Calu3 (cell line): ENCODE results near the gene KCNMB2. TPM values are rescaled to one million over a fixed set of nuclear protein-coding genes. Genes with fewer than 3 reads are reported as not detected.

Experiments
- BruUV-seq: library from RNA; stranded (reverse); fragments of 400-500 nt; replicated peaks from 2 replicates; lab custom pipeline; 2021; lab: Mats Ljungman, UMichigan
- CTCF ChIA-PET: fragments of 300-600 bp; sonication (Branson Sonifier 250); formaldehyde crosslinking; loops from one replicate; lab custom pipeline; 2022; ENCODE audit warnings: antibody characterized with exemption; lab: Charles Lee
- DNase-seq: peaks from one replicate; pipeline ENCODE4 v3.0.0; 2022
- H3K27ac Mint-ChIP-seq: one replicate; pipeline ENCODE4 v1.8.0; 2022; ENCODE audit warnings: mixed read lengths; ENCODE audit not compliant: unreplicated experiment
- H3K27me3 Mint-ChIP-seq: one replicate; pipeline ENCODE4 v1.8.0; 2022; ENCODE audit warnings: mixed read lengths; ENCODE audit not compliant: unreplicated experiment
- H3K36me3 Mint-ChIP-seq: one replicate; pipeline ENCODE4 v1.8.0; 2022; ENCODE audit warnings: mild to moderate bottlenecking, moderate library complexity, mixed read lengths; ENCODE audit not compliant: insufficient read depth, unreplicated experiment
- H3K4me1 Mint-ChIP-seq: one replicate; pipeline ENCODE4 v1.8.0; 2022; ENCODE audit warnings: mild to moderate bottlenecking, low read depth, mixed read lengths; ENCODE audit not compliant: unreplicated experiment
- H3K4me3 Mint-ChIP-seq: one replicate; pipeline ENCODE4 v1.8.0; 2022; ENCODE audit warnings: mild to moderate bottlenecking, low read depth, moderate library complexity, mixed read lengths; ENCODE audit not compliant: unreplicated experiment
- H3K9me3 Mint-ChIP-seq: one replicate; pipeline ENCODE4 v1.8.0; 2022; ENCODE audit warnings: low read depth, mixed read lengths; ENCODE audit not compliant: unreplicated experiment
- intact Hi-C: fragments of 100-400 bp; cut with micrococcal nuclease; formaldehyde crosslinking; loops from one replicate; pipeline ENCODE4 v1.10.0; 2022; ENCODE audit not compliant: unreplicated experiment
- total RNA-seq: library from RNA; stranded (reverse); gene quantifications from 2 replicates; pipeline ENCODE4 v1.2.3, GENCODE V29; 2022
- TF ChIP-seq, protein P1 (sequence below): fragments of 200-600 bp; IDR thresholded peaks from one replicate; pipeline ENCODE4 v1.8.0; 2022; ENCODE audit warnings: antibody characterized with exemption; ENCODE audit not compliant: unreplicated experiment

KCNMB2 gene
- total RNA-seq, 1 experiment from 2014 or later = not detected

DNA sequence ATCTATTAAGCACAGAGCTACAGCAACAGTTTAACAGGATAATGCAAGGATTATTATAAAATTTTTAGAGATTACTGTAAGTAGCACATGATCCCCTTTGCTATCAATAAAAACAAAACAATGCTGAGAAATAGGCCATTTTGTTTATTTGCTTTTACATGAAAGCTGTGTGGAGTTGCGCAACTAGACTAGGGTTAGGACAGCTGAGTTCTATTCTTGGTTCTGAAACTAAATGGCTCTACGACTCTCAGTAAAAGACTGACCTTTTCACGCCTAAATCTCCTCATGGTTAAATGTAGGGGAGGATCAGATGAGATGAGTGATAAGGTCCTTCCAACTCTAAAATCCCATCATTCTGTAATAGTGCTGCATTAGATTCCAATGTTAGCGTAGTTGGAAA lies 25.0 kb downstream of the KCNMB2 start:
- no TSS peak for BruUV-seq
- Mint-ChIP-seq H3K27me3 (no peaks in the 10 kb centered on the region), H3K4me1 (no peaks in the 10 kb centered on the region), H3K36me3 (no peaks in the 10 kb centered on the region), H3K27ac (no peak overlapping the region), H3K4me3 (no peak overlapping the region), H3K9me3 (peaks cover 15% of the 10 kb centered on the region)
- intact Hi-C loops = no loop called here
- DNase-seq = no peak
- TF ChIP-seq, protein P1, sequence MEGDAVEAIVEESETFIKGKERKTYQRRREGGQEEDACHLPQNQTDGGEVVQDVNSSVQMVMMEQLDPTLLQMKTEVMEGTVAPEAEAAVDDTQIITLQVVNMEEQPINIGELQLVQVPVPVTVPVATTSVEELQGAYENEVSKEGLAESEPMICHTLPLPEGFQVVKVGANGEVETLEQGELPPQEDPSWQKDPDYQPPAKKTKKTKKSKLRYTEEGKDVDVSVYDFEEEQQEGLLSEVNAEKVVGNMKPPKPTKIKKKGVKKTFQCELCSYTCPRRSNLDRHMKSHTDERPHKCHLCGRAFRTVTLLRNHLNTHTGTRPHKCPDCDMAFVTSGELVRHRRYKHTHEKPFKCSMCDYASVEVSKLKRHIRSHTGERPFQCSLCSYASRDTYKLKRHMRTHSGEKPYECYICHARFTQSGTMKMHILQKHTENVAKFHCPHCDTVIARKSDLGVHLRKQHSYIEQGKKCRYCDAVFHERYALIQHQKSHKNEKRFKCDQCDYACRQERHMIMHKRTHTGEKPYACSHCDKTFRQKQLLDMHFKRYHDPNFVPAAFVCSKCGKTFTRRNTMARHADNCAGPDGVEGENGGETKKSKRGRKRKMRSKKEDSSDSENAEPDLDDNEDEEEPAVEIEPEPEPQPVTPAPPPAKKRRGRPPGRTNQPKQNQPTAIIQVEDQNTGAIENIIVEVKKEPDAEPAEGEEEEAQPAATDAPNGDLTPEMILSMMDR = no peak
- CTCF ChIA-PET = no interaction called here

DNA sequence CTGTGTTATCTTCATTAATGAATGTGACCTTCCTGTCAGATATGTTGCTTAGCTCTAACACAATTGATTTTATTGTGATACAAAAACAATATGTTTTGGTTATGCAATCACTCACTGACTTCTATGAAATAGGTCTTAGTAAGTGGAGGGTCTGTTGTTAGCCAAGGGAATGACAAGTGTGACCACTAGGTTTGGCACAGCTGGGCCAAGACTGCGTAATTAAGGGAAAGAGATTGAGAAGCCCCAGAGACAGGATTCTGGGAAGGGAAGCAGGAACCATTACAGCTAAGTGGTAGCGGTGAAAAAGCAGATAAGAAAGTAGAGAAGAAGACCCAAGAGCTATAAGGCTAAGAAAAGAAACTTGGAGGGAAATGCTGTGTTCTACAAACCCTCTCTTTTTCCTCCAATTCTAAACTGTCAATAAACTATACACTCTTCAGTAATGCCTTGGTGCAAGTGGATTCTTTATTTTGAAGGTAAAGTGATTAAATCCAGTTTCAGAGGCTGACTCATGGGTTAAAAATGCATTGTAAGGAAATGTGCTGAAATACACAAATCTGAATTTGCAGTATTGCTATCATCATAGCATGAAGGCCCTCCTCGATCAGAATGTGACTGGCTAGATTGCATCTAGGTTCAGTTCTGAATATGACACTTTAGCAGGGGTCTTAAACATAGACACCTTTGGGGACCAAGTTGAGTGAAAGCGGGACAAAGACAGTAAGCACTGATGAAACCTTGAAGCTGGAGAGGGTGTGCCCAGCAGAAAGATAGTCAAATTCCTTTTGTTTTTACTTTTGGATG lies 26.1 kb downstream of the KCNMB2 start:
- Mint-ChIP-seq H3K36me3 (no peaks in the 10 kb centered on the region), H3K27me3 (no peaks in the 10 kb centered on the region), H3K27ac (no peak overlapping the region), H3K4me3 (no peak overlapping the region), H3K4me1 (no peaks in the 10 kb centered on the region), H3K9me3 (peaks cover 10% of the 10 kb centered on the region)
- CTCF ChIA-PET = no interaction called here
- BruUV-seq = no TSS peak
- no peak for DNase-seq
- TF ChIP-seq, protein P1 = no peak
- intact Hi-C loops = no loop called here

DNA sequence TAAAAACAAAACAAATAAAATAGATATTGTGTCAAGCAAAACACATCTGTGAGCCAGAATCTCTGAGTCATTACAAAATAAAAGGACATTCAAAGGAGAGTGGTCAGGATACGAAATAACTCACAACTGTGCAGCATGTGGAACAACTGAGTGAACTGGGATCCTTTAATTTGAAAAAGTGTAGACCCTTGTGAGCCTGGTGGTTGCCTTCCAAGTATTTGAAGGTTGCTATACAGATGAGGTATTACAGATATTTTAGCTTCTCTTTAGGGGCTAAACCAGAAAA lies 26.7 kb downstream of the KCNMB2 start:
- TF ChIP-seq, protein P1 = no peak
- BruUV-seq = no TSS peak
- no peaks in the 10 kb centered on the region for H3K27me3 Mint-ChIP-seq
- no peak overlapping the region for H3K27ac Mint-ChIP-seq
- H3K36me3 Mint-ChIP-seq = no peaks in the 10 kb centered on the region
- H3K9me3 Mint-ChIP-seq = peaks cover 10% of the 10 kb centered on the region
- H3K4me1 Mint-ChIP-seq = no peaks in the 10 kb centered on the region
- CTCF ChIA-PET = no interaction called here
- no peak for DNase-seq
- H3K4me3 Mint-ChIP-seq = no peak overlapping the region
- intact Hi-C loops = no loop called here

DNA sequence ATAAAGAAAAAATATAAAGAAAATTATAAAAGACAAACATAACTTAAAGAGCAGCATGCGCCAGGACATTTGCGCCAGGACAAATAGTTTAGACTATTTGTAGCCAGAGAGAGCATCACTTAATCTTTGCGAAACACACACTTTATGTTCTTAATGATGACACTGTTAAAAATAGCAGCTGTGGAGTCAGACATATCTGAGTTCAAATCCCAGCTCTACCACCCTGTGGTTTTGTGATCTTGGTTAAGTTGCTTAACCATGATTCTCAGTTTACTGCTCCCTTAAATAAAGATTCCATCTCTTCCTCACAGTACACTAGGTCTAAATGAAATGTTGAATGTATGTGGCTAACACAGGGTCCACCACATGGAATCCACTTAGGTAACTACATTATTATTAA lies 31.4 kb downstream of the KCNMB2 start:
- intact Hi-C loops = no loop called here
- Mint-ChIP-seq H3K4me1 (no peaks in the 10 kb centered on the region), H3K27ac (no peak overlapping the region)

More for the DNA sequence above, 31.4 kb downstream of the KCNMB2 start:
- H3K27me3 Mint-ChIP-seq = no peaks in the 10 kb centered on the region
- TF ChIP-seq, protein P1 = no peak
- no peaks in the 10 kb centered on the region for H3K9me3 Mint-ChIP-seq
- H3K36me3 Mint-ChIP-seq = no peaks in the 10 kb centered on the region
- CTCF ChIA-PET = no interaction called here
- no TSS peak for BruUV-seq
- no peak overlapping the region for H3K4me3 Mint-ChIP-seq
- no peak for DNase-seq
